AG04449 (cell line): ENCODE results near the gene AGMO.

Experiments
- CTCF ChIA-PET: fragments of 350-600 bp; formaldehyde crosslinking; extraction: SDS; loops from one replicate; lab custom pipeline; 2021; ENCODE audit warnings: antibody characterized with exemption; lab: Yijun Ruan, JAX
- POLR2A ChIA-PET: fragments of 400-600, 350-600 bp; formaldehyde crosslinking; extraction: SDS; loops from one replicate; lab custom pipeline; 2020; ENCODE audit warnings: antibody characterized with exemption, inconsistent platforms; lab: Yijun Ruan, JAX
- DNase-seq: peaks from one replicate; pipeline ENCODE4 v3.0.0-alpha.2; 2010; ENCODE audit warnings: low read depth, low spot score
- H3K4me3 ChIP-seq: 2 replicates; pipeline ENCODE4 v1.5.1; 2011; ENCODE audit warnings: low read depth, mild to moderate bottlenecking, control low read depth, low read length
- CTCF ChIP-seq: IDR thresholded peaks from one replicate; pipeline ENCODE4 v1.5.1; 2011; ENCODE audit warnings: mild to moderate bottlenecking, moderate library complexity, low read length, control low read depth, inconsistent platforms; ENCODE audit not compliant: insufficient read depth; ENCODE audit errors: missing control alignments

AGMO gene

GRCh38 chr7:15586266-15586665 is 24.5 kb upstream of the AGMO start:
- no peak overlapping the region for H3K4me3 ChIP-seq
- DNase-seq = no peak
- TF ChIP-seq CTCF = no peak
- ChIA-PET CTCF (no interaction called here), POLR2A (no interaction called here)

DNA sequence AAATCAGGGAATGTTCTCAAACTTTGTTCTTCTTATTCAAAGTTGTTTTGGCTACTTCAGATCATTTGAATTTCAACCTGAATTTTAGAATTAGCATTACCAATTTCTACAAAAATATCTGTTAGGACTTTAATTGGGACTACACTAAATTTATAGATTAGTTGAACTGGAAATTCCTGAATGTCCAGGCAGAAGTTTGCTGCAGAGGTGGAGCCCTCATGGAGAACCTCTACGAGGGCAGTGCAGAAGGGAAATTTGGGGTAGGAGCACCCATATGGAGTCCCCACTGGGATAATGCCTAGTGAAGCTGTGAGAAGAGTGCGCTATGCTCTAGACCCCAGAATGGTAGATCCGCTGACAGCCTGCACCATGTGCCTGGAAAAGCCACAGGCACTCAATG is 22.8 kb upstream of the AGMO start:
- no peak for DNase-seq
- ChIA-PET CTCF (no interaction called here), POLR2A (no interaction called here)
- no peak for TF ChIP-seq CTCF
- no peak overlapping the region for H3K4me3 ChIP-seq

DNA sequence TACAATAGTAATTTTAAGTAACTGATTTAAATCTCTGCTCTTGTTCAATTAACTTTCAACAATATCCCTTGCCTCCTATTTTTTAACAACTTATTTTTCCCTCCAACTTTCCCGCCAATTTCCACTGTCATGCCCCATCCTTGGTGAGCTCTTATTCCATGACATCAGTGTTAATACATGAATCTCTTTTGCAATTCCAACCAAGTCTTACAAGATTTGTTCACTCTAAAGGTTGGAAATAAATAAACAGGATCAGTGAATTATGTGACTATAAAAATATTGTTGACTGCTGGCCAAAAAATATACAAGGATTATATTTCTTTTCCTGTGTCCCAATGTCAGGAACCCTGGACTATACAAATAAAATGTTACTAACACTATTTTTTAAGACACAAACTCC is 21.0 kb upstream of the AGMO start:
- ChIA-PET CTCF (no interaction called here), POLR2A (no interaction called here)
- no peak for TF ChIP-seq CTCF
- no peak for DNase-seq
- no peak overlapping the region for H3K4me3 ChIP-seq

GRCh38 chr7:15581352-15581951 is 19.6 kb upstream of the AGMO start:
- H3K4me3 ChIP-seq = no peak overlapping the region
- POLR2A ChIA-PET = no interaction called here
- no peak for TF ChIP-seq CTCF
- CTCF ChIA-PET = no interaction called here
- DNase-seq = no peak

GRCh38 chr7:15580604-15581351 is 19.0 kb upstream of the AGMO start:
- ChIA-PET CTCF (interaction anchor here (1.6 kb wide), 1 partner anchor 254 kb away, joined by 3 read pairs; no protein-coding TSS in a partner anchor), POLR2A (no interaction called here)
- H3K4me3 ChIP-seq = no peak overlapping the region
- no peak for DNase-seq
- no peak for TF ChIP-seq CTCF

DNA sequence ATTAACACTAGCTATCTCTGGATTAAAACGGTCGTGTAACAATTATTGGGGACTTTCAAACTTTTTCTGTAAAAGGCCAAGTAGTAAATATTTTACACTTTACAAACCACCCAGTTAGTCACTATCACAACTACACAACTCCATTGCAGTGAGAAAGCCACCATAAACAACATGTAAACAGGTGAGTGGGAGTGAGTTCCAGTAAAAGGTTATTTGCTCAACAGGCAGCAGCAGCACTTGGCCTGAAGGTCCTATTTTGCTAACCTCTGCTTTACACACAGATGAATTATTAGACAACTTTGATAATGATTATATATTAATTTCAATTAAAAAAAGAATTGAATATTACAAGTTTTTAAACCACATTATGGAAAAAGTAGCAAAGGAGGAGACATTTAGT is 15.8 kb upstream of the AGMO start:
- H3K4me3 ChIP-seq = no peak overlapping the region
- DNase-seq = no peak
- TF ChIP-seq CTCF = no peak
- CTCF ChIA-PET = no interaction called here
- POLR2A ChIA-PET = no interaction called here
